HG02759 (cell line): ENCODE data around the gene KCNJ18.
"Not testable (repeated sequence)": the region's sequence is repeated elsewhere in the genome, so short reads cannot be mapped to it uniquely, and the experiment has no call there.

Experiments used
- ATAC-seq: cut with Tn5 transposase; IDR thresholded peaks from one replicate; pipeline ENCODE4 v1.9.1; 2021; ENCODE audit warnings: mild to moderate bottlenecking, moderate library complexity; ENCODE audit not compliant: unreplicated experiment

KCNJ18 gene

GRCh38 chr17:21670361-21671155 lies 21.8 kb upstream of the KCNJ18 start:
- ATAC-seq, result not testable (repeated sequence)

GRCh38 chr17:21671437-21671836 lies 20.9 kb upstream of the KCNJ18 start:
- ATAC-seq, result not testable (repeated sequence)

- ATAC-seq, result not testable (repeated sequence)
These were observed 20.5 kb upstream of the KCNJ18 start for GRCh38 chr17:21671871-21672270.

GRCh38 chr17:21673451-21674241 lies 18.7 kb upstream of the KCNJ18 start:
- ATAC-seq, result not testable (repeated sequence)

DNA sequence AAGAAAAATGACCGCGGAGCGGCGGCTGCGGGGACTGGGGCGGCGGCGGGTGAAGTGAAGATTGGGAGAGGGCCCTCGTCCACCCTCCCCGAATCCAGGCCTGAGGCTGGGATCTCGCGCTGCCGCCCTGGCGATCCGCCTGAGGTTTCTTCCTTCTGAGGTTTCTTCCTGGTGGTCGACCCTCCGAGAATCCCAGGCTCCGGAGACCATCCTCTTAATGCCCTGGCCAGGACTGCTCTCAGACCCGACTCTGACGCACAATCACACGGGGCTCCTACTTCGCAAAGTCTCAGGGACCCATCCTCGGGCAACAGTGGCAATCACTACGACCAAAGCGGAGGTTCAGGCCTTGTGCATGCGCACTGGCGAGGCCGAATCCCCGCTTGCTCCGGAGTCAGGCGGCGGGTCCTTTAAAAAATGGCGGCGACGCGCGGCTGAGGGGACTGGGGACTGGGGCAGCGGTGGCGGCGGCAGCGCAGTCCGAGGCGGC lies 18.0 kb upstream of the KCNJ18 start:
- ATAC-seq, result no peak

- not testable (repeated sequence) for ATAC-seq
These were observed 17.2 kb upstream of the KCNJ18 start for GRCh38 chr17:21674891-21675738.

DNA sequence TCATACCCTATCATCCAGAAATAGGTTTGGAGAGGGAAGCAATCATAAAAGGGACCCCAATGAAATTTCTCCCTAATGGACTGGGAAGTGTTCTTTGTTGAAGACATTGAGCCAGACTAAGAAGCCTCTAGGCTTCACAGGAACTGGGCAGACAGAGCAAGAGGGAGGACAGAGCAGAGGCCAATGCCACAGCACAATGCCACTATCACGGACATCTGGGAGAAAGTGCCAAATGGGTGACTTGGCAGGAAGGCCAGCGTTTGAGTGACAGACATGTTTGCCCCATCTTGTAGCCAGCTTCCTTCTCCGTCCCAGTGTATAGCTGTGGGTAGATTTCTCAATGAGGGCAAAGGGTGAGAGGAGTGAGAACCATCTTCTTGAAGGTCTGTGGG lies 16.6 kb upstream of the KCNJ18 start:
- ATAC-seq, result not testable (repeated sequence)

- ATAC-seq, result no peak
These were observed 15.8 kb upstream of the KCNJ18 start for GRCh38 chr17:21676281-21677111.

- no peak for ATAC-seq
These were observed 15.0 kb upstream of the KCNJ18 start for GRCh38 chr17:21677126-21677910.

DNA sequence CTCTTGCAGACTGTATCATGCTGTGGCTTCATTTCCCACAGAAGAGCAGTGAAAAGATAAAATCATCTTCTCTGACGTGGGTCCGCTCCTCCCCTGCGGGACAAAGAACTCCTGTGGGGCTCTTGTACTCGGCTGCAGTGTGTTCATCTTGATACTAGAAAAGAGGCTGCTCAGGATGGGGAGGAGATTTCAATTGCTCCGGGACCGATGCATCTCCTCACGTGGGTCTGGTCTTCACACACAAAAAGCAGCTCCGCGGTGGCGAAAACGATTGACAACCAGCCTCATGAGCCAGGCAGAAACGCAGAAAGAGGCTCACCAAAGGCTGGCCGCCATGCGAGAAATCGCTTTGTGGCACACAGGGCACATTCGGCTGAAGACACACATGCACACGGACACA lies 14.4 kb upstream of the KCNJ18 start:
- no peak for ATAC-seq

DNA sequence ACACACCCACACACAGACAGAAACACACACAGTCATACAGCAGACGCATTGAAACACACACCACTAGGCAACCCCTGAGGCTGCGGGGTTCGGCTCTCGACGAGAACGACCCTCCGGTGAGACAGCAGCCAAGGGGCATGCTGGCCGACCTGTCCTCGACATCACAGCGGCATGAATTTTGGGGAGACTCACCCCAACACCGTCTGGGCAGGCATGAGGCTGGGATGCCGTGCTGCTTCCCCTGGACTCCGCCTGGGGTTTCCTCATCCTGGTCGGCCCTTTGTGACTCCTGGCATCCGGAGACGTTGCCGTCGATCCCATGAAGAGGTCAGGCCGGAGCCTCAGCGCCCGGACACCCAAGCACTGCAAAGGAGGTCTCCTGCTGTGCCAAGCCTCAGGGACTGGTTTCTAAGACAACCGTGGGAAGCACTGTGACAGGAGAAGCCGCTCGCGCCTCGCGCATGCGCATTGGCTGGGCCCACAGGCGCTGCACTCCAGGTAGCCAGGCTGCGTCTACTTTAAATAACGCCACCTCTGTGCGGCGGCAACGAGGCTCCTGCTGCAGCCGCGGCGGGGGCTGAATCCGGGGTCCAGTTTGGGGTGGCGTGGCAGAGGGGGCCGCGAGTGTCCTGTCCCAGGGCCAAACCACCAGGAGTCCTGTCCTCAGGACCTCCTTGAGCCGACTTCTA lies 13.8 kb upstream of the KCNJ18 start:
- ATAC-seq, result no peak

- ATAC-seq, result no peak
These were observed 12.8 kb upstream of the KCNJ18 start for GRCh38 chr17:21679256-21680146.

- ATAC-seq, result no peak
These were observed 12.0 kb upstream of the KCNJ18 start for GRCh38 chr17:21680366-21680765.

GRCh38 chr17:21680850-21681351 lies 11.4 kb upstream of the KCNJ18 start:
- not testable (repeated sequence) for ATAC-seq

GRCh38 chr17:21681576-21681975 lies 10.7 kb upstream of the KCNJ18 start:
- not testable (repeated sequence) for ATAC-seq

- not testable (repeated sequence) for ATAC-seq
These were observed 10.2 kb upstream of the KCNJ18 start for GRCh38 chr17:21682130-21682529.

- ATAC-seq, result not testable (repeated sequence)
These were observed 9.1 kb upstream of the KCNJ18 start for GRCh38 chr17:21683142-21683712.
